Effector memory CD8-positive, alpha-beta T cell (primary cell): ENCODE results near the gene MCIDAS.

ENCODE experiments used
- ATAC-seq: fragments of 150-1000 bp; cut with Tn5 transposase; replicated peaks from 2 replicates; pipeline ENCODE4 v1.10.0; 2021; ENCODE audit warnings: mild to moderate bottlenecking, moderate library complexity
- DNase-seq, 3 experiments: peaks; one replicate each; pipeline ENCODE4 v3.0.0; 2021
- H3K27ac Mint-ChIP-seq, 2 donors: one replicate each; pipeline ENCODE4 v1.8.0; 2022; ENCODE audit warnings: mild to moderate bottlenecking in 2 of 2, mixed read lengths in 2 of 2, moderate library complexity in 2 of 2
- H3K27me3 Mint-ChIP-seq, 2 donors: one replicate each; pipeline ENCODE4 v1.8.0; 2022; ENCODE audit warnings: mixed read lengths in 2 of 2
- H3K36me3 Mint-ChIP-seq: one replicate; pipeline ENCODE4 v1.8.0; 2022; ENCODE audit warnings: mild to moderate bottlenecking, moderate library complexity, mixed read lengths; ENCODE audit not compliant: insufficient read depth
- H3K4me1 Mint-ChIP-seq, 2 donors: one replicate each; pipeline ENCODE4 v1.8.0; 2022; ENCODE audit warnings: low read depth in 2 of 2, mixed read lengths in 2 of 2
- H3K4me3 Mint-ChIP-seq, 2 donors: one replicate each; pipeline ENCODE4 v1.8.0; 2022; ENCODE audit warnings: mild to moderate bottlenecking in 2 of 2, mixed read lengths in 2 of 2, moderate library complexity in 2 of 2
- H3K9me3 Mint-ChIP-seq, 2 donors: one replicate each; pipeline ENCODE4 v1.8.0; 2022; ENCODE audit warnings: mixed read lengths in 2 of 2
- total RNA-seq, 9 experiments: gene quantifications; one replicate each; lab custom pipeline; 2026; lab: John Stamatoyannopoulos, UW

MCIDAS gene
- total RNA-seq: 0 to 0.12 (median 0) reads per million in 9 experiments

GRCh38 chr5:55226934-55227663 lies at the start of gene MCIDAS:
Gene MCIDAS (minus strand): TSS chr5:55227315. CDS start chr5:55227138, 177 bp downstream.
- H3K36me3 Mint-ChIP-seq: peaks cover 7% of the 10 kb centered on the region
- peak; percentile 58 for ATAC-seq
- H3K4me3 Mint-ChIP-seq: peak within 1 kb of the TSS; percentile 73 to 80
- no peak within 1 kb of the TSS for H3K27ac Mint-ChIP-seq
- H3K27me3 Mint-ChIP-seq: peaks cover 88 to 96% of the 10 kb centered on the region in 2 donors
- no peaks in the 10 kb centered on the region for H3K9me3 Mint-ChIP-seq
- peak in 1 of 3 experiments; percentile 23 for DNase-seq
- peaks cover 21 to 38% of the 10 kb centered on the region in 2 donors for H3K4me1 Mint-ChIP-seq

- H3K27ac Mint-ChIP-seq: no peak overlapping the region
- H3K4me1 Mint-ChIP-seq: no peaks in the 10 kb centered on the region
- H3K9me3 Mint-ChIP-seq: no peaks in the 10 kb centered on the region
- H3K36me3 Mint-ChIP-seq: peaks cover 73% of the 10 kb centered on the region
- H3K27me3 Mint-ChIP-seq: no peaks in the 10 kb centered on the region
- H3K4me3 Mint-ChIP-seq: no peak overlapping the region
- DNase-seq (no peak), ATAC-seq (no peak)
Measured at GRCh38 chr5:55276771-55277170, 49.7 kb upstream of the MCIDAS start.

GRCh38 chr5:55258339-55258738 lies 31.2 kb upstream of the MCIDAS start:
- Mint-ChIP-seq H3K4me1 (no peaks in the 10 kb centered on the region), H3K36me3 (peaks cover 49% of the 10 kb centered on the region), H3K9me3 (no peaks in the 10 kb centered on the region), H3K27me3 (no peaks in the 10 kb centered on the region), H3K4me3 (no peak overlapping the region), H3K27ac (no peak overlapping the region)
- ATAC-seq (no peak), DNase-seq (no peak)

- Mint-ChIP-seq H3K36me3 (peaks cover 23% of the 10 kb centered on the region), H3K27me3 (no peaks in the 10 kb centered on the region), H3K27ac (no peak overlapping the region), H3K4me1 (no peaks in the 10 kb centered on the region), H3K4me3 (no peak overlapping the region), H3K9me3 (no peaks in the 10 kb centered on the region)
- no peak for ATAC-seq
- DNase-seq: no peak
Measured at GRCh38 chr5:55254802-55255201, 27.7 kb upstream of the MCIDAS start.

GRCh38 chr5:55250064-55250463 lies 22.9 kb upstream of the MCIDAS start:
- Mint-ChIP-seq H3K27me3 (peaks cover 5 to 14% of the 10 kb centered on the region in 2 donors), H3K27ac (no peak overlapping the region), H3K9me3 (no peaks in the 10 kb centered on the region), H3K4me3 (no peak overlapping the region), H3K4me1 (no peaks in the 10 kb centered on the region), H3K36me3 (peaks cover 3% of the 10 kb centered on the region)
- DNase-seq (no peak), ATAC-seq (no peak)

GRCh38 chr5:55241746-55242145 lies 14.6 kb upstream of the MCIDAS start:
- no peak for DNase-seq
- Mint-ChIP-seq H3K4me3 (no peak overlapping the region), H3K9me3 (no peaks in the 10 kb centered on the region), H3K27ac (no peak overlapping the region), H3K4me1 (no peaks in the 10 kb centered on the region), H3K27me3 (peaks cover 12 to 36% of the 10 kb centered on the region in 2 donors), H3K36me3 (no peaks in the 10 kb centered on the region)
- no peak for ATAC-seq

- H3K27me3 Mint-ChIP-seq: peaks cover 40 to 54% of the 10 kb centered on the region in 2 donors
- ATAC-seq (no peak), DNase-seq (no peak)
- no peaks in the 10 kb centered on the region for H3K36me3 Mint-ChIP-seq
- no peak overlapping the region for H3K27ac Mint-ChIP-seq
- peaks cover 12 to 15% of the 10 kb centered on the region in 2 donors for H3K4me1 Mint-ChIP-seq
- H3K9me3 Mint-ChIP-seq: no peaks in the 10 kb centered on the region
- H3K4me3 Mint-ChIP-seq: no peak overlapping the region
Measured at GRCh38 chr5:55236800-55237199, 9.7 kb upstream of the MCIDAS start.

- no peak for ATAC-seq
- no peaks in the 10 kb centered on the region for H3K9me3 Mint-ChIP-seq
- peaks cover 66 to 74% of the 10 kb centered on the region in 2 donors for H3K27me3 Mint-ChIP-seq
- peak overlapping the region; percentile 90 to 94 for H3K4me3 Mint-ChIP-seq
- H3K4me1 Mint-ChIP-seq: peaks cover 24 to 26% of the 10 kb centered on the region in 2 donors
- no peaks in the 10 kb centered on the region for H3K36me3 Mint-ChIP-seq
- H3K27ac Mint-ChIP-seq: no peak overlapping the region
- DNase-seq: no peak
Measured at GRCh38 chr5:55234121-55234700, 7.1 kb upstream of the MCIDAS start.

- DNase-seq (peak; percentile 41 to 51 (median 49)), ATAC-seq (peak; percentile 80)
- Mint-ChIP-seq H3K9me3 (no peaks in the 10 kb centered on the region), H3K36me3 (no peaks in the 10 kb centered on the region), H3K4me1 (peaks cover 24 to 28% of the 10 kb centered on the region in 2 donors), H3K4me3 (peak within 1 kb of the TSS; percentile 90 to 94), H3K27me3 (peaks cover 75 to 83% of the 10 kb centered on the region in 2 donors), H3K27ac (peak within 1 kb of the TSS in 1 of 2 donors; percentile 72)
Measured at GRCh38 chr5:55232985-55233928, 6.1 kb upstream of the MCIDAS start, which contains the start of gene CCNO. Gene CCNO (minus strand): TSS chr5:55233608. CDS start chr5:55233523, 85 bp downstream.

- DNase-seq: no peak
- Mint-ChIP-seq H3K27ac (peak overlapping the region in 1 of 2 donors; percentile 72), H3K27me3 (peaks cover 83 to 92% of the 10 kb centered on the region in 2 donors), H3K36me3 (no peaks in the 10 kb centered on the region), H3K4me1 (peaks cover 30 to 35% of the 10 kb centered on the region in 2 donors), H3K4me3 (peak overlapping the region; percentile 90 to 94), H3K9me3 (no peaks in the 10 kb centered on the region)
- no peak for ATAC-seq
Measured at GRCh38 chr5:55232271-55232984, 5.3 kb upstream of the MCIDAS start.

- DNase-seq: no peak
- Mint-ChIP-seq H3K27me3 (peaks cover 82 to 90% of the 10 kb centered on the region in 2 donors), H3K4me3 (peak overlapping the region; percentile 90 to 94), H3K4me1 (peaks cover 30 to 35% of the 10 kb centered on the region in 2 donors), H3K36me3 (no peaks in the 10 kb centered on the region), H3K27ac (peak overlapping the region in 1 of 2 donors; percentile 72), H3K9me3 (no peaks in the 10 kb centered on the region)
- ATAC-seq: no peak
Measured at GRCh38 chr5:55231919-55232270, 4.8 kb upstream of the MCIDAS start.

- Mint-ChIP-seq H3K27me3 (peaks cover 77 to 89% of the 10 kb centered on the region in 2 donors), H3K36me3 (no peaks in the 10 kb centered on the region), H3K4me3 (peak overlapping the region; percentile 90 to 94), H3K9me3 (no peaks in the 10 kb centered on the region), H3K4me1 (peaks cover 30 to 37% of the 10 kb centered on the region in 2 donors), H3K27ac (no peak overlapping the region)
- no peak for DNase-seq
- peak; percentile 11 for ATAC-seq
Measured at GRCh38 chr5:55231029-55231918, 4.2 kb upstream of the MCIDAS start.
